NCI-H1417 treated with DMSO at 0.1 percent for 48 hours (cell line): ENCODE data around the gene TIGIT.

Experiments used
- DNase-seq: peaks from one replicate; lab custom pipeline; 2025; lab: John Stamatoyannopoulos, UW

TIGIT gene

GRCh38 chr3:114313426-114313825 lies 19.6 kb downstream of the TIGIT start:
- no peak for DNase-seq

GRCh38 chr3:114314282-114314681 lies 20.5 kb downstream of the TIGIT start:
- no peak for DNase-seq

DNA sequence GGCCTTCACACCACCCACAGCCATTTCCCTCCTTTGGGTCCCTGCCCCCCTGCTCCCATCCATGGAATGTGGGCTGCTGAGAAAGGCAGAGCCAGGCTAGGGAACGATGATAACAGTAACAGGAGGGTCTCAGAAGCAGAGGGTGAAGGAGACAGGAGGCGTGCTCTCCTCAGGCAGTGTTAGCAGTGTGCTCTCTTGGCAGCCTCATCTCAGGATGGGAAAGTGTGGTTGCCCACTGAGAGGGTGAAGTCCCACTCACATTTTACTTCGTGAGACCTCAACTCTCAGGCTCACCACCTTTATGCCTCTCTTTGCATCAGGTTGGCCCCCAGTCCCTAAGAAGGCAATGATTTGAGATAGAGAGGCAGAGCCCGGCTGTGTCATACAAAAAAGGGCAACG lies 24.5 kb downstream of the TIGIT start:
- no peak for DNase-seq

DNA sequence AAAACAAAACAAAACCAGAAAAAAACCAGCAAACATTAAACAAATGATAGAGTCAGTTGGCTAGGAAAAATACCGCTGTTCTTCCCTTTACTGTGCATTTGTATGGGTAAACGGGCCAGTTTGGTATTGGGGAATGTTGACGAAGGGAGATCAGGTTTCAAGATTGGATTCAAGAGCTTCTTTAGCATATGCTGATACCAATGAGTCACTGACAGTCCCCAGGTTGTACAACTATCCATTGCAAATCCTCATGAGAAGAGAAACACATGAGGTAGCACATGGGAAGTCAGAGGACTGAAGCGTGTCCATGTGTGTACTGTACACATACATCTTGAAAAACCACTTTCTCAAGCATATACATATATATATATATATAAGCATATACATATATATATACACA lies 25.6 kb downstream of the TIGIT start:
- DNase-seq: no peak

DNA sequence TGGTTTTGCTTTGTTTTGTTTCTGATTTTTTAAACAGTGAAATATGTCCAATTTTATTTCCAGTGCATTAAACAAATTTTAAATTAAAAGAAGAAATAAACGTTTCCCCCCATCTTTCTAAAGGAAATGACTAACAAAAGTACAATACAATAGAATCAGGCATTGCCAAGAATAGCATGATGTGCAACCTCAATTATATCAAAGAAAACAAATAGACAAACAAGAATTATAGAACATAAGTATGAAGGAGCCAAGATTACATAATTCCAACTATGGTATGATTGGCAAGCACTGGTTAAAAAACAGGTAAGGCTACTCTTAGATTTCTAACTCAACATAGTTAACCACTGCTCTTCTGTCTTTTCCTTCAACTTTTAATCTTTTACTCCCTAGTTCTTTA lies 26.4 kb downstream of the TIGIT start:
- DNase-seq: no peak

- DNase-seq: no peak
Measured at GRCh38 chr3:114323546-114324254, 29.9 kb downstream of the TIGIT start.

DNA sequence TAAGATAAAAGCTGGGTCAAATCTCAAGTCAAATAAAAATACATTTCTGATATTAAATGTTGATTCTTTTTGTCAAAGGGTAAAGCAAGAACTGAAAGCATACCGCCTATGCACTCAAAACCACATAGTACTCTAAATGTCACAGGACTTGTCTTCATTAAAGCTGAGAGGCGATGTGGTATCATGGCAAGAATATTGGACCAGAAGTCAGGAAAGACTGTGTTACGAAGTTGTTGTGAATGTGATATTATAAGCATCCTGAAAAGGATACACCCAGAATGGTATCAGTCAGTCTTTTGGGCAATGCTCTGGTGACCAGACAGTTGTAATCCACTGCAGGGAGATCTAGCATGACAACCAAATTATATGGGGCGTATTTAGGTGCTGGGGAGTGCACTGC lies 33.8 kb downstream of the TIGIT start:
- DNase-seq: no peak

- DNase-seq: no peak
Measured at GRCh38 chr3:114328345-114328744, 34.5 kb downstream of the TIGIT start.

- DNase-seq: no peak
Measured at GRCh38 chr3:114329823-114330222, 36.0 kb downstream of the TIGIT start.

GRCh38 chr3:114331007-114331406 lies 37.2 kb downstream of the TIGIT start:
- DNase-seq: no peak

DNA sequence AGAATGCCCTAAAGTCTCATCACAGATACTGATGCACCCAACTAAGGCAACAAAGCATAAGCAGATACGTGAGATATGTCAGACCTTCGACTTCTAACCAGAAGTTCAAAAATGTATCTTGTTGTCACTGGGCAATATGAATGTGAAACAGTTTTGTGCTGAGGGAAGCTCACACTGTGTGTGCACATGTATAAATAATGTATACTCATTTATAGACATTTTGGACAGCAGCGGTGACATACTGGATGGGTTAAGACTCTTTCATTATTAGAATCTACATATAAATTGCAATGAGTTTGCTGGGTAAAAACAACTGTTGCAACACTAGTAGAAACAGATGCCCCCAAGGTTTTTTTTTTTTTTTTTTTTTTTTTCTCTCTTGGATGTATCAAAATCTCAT lies 37.9 kb downstream of the TIGIT start:
- DNase-seq: no peak

GRCh38 chr3:114332342-114333179 lies 38.7 kb downstream of the TIGIT start:
- DNase-seq: no peak

GRCh38 chr3:114333180-114333922 lies 39.5 kb downstream of the TIGIT start:
- DNase-seq: no peak

- DNase-seq: no peak
Measured at GRCh38 chr3:114333923-114334240, 40.1 kb downstream of the TIGIT start.

GRCh38 chr3:114336122-114336697 lies 42.4 kb downstream of the TIGIT start:
- no peak for DNase-seq

DNA sequence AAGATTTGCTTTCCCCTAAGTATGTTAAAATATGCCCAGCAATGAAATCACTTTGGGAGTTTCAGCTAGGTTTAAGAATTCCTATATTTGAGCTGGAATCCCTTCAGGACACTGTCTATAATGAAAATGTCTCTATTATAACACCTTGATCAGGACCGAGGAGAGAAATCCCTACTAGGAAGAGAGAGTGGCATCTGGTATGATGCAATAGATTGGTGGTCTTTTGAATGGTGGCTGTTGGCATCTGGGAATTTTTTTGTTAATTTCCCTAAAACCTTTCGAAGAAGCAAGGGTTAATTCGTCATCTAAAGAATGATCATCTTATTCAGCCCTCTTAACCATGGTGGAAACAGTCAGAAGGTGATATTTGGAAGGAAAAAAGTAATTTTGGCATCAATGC lies 43.0 kb downstream of the TIGIT start:
- DNase-seq: no peak

GRCh38 chr3:114338651-114339357 lies 45.0 kb downstream of the TIGIT start:
- no peak for DNase-seq

DNA sequence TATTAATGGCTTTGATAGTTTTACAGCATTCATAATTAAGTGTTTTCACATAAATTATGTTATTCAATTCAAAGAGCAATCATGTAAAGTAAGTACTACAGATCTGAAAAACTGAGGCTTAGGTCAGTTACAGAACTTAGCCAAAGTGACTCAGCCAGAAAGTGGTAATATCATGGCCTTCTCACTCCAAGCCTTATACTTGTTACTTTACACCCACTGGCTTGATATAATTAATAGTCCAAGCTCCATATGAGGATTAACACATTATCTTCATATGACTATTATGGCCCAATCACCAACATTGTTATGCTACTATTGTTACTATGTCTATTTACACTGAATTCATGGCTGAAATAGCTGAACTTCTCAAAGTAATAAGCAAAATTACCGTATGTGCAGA lies 50.7 kb downstream of the TIGIT start:
- no peak for DNase-seq

DNA sequence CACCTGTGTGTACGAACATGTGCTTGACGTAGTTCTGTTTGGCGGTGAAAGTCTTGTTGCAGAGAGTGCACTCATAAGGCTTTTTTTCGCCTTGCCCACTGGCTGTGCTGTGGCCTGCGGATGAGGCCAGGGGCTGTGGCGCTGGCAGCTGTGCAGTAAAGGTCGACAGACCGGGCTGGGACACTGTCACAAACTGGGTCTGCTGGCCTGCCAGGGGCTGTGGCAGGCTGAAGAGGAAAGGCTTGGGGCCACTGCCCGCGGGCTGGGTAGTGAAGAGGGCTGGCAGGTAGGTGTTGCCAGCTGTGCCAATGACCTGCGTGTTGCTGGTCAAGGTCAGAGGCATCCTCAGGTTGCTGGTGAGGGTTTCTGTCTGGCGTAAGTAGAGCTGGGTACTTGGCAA lies 56.4 kb downstream of the TIGIT start:
- no peak for DNase-seq

DNA sequence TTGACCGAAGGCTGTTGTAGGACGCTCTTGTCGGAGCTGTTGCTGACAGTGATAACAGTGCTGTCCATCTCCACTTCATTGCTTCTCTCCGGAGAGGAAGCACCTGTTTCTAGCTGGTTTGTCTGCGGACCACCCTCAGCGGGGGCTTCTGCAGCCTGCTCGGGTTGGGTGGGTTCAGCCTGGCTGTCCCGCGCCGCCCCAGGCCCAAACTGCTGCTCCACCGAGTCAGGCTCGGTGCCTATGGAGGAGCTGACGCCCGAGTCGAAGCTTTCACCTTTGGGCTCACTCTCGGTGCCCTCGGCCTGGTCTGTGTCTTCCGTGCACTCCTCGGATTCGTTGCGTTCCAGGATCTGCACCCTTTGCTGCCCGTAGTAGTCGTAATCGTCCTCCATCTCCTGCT lies 56.9 kb downstream of the TIGIT start:
- DNase-seq: no peak

DNA sequence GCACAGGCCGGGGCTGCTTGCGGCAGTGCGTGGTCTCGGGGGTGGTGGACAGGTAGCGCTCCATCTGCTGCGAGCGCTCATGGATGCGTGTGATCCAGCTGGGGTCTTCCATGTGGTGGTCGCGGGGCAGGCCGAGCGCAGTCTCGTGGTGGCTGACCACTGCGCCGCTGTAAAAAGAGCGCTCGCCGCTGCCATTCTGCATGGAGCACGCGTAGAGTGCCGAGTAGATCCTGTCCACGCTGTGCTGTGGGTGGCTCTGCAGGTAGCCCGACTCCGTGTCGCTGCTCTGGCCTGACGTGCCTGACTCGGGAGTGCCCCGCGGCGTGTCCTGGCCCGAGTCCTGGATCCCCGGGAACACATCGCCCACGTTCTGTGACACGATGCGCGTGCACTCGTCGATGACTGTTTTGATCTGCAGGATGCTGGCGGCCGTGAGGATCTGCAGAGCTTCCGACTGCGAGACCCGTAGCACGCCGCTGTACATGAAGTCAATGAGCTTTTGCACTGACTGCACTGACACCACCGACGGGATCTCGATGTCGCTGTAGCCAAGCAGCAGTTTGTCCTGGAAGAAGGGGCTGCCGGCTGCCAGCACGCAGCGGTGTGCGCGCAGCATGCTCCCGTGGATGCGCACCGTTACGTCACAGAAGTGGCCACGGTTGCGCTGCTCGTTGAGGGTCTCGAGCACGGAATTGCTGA lies 57.4 kb downstream of the TIGIT start:
- no peak for DNase-seq

DNA sequence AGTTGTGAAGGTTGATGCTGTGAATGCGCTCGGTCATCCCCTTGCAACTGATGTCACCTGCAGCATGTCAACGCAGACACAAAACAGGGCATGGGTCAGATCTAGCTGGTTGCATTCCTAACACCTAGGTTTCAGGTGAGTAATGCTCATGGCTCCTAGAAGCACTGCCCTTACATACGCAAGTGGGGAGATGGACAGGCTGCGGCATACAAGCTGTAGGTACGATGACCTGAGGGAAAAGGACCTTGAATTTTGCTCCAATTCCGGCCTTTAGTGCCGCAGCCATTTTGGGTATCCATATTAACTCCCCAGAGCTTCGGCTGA lies 58.0 kb downstream of the TIGIT start:
- DNase-seq: no peak
